Thyroid gland (tissue), 4 donors: ENCODE measurements around the gene FOXO3B.
"Not testable (repeated sequence)": the region's sequence is repeated elsewhere in the genome, so short reads cannot be mapped to it uniquely, and the experiment has no call there.

Source experiments
- POLR2A ChIP-seq, 2 donors: fragments of 450-650 bp; IDR thresholded peaks; one replicate each; pipeline ENCODE4 v1.6.1; 2017; ENCODE audit warnings: antibody characterized with exemption in 2 of 2, mild to moderate bottlenecking in 2 of 2, moderate library complexity in 1 of 2
- TF ChIP-seq, protein P1 (sequence below), 6 experiments: fragments of 200-600 bp in 3 of 6; fragments of 450-650 bp in 3 of 6; sonication (generic) in 3 of 6; IDR thresholded peaks; one replicate each; pipeline ENCODE4 v1.5.1; 2016 to 2019; ENCODE audit warnings: antibody characterized with exemption in 6 of 6, mild to moderate bottlenecking in 2 of 6, inconsistent platforms in 1 of 6, moderate library complexity in 1 of 6

DNA sequence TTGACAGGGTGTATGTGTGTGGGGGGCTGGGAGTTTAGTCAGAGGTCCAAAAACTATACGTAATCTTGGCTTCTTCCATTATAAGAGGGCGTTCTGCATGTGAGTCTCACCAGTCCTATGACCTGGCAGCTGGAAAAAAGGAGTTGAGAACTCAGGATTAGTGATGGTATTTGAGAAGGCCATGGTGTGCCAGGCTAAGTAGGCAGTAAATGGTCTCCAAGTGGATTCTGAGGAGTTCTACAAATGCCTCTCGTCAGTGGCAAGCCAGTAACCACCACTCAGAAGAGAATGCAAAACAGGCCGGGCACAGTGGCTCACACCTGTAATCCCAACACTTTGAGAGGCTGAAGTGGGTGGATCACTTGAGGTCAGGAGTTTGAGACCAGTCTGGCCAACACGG lies 40.5 kb upstream of the FOXO3B start:
- TF ChIP-seq, protein P1, sequence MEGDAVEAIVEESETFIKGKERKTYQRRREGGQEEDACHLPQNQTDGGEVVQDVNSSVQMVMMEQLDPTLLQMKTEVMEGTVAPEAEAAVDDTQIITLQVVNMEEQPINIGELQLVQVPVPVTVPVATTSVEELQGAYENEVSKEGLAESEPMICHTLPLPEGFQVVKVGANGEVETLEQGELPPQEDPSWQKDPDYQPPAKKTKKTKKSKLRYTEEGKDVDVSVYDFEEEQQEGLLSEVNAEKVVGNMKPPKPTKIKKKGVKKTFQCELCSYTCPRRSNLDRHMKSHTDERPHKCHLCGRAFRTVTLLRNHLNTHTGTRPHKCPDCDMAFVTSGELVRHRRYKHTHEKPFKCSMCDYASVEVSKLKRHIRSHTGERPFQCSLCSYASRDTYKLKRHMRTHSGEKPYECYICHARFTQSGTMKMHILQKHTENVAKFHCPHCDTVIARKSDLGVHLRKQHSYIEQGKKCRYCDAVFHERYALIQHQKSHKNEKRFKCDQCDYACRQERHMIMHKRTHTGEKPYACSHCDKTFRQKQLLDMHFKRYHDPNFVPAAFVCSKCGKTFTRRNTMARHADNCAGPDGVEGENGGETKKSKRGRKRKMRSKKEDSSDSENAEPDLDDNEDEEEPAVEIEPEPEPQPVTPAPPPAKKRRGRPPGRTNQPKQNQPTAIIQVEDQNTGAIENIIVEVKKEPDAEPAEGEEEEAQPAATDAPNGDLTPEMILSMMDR (IDR thresholded peaks at IDR 0.05), result not testable (repeated sequence)
- TF ChIP-seq POLR2A (IDR thresholded peaks at IDR 0.05), result not testable (repeated sequence)
